ENCODE data around the gene C2CD4C.
"Not testable (repeated sequence)": the region's sequence is repeated elsewhere in the genome, so short reads cannot be mapped to it uniquely, and the experiment has no call there.

Gene C2CD4C

DNA sequence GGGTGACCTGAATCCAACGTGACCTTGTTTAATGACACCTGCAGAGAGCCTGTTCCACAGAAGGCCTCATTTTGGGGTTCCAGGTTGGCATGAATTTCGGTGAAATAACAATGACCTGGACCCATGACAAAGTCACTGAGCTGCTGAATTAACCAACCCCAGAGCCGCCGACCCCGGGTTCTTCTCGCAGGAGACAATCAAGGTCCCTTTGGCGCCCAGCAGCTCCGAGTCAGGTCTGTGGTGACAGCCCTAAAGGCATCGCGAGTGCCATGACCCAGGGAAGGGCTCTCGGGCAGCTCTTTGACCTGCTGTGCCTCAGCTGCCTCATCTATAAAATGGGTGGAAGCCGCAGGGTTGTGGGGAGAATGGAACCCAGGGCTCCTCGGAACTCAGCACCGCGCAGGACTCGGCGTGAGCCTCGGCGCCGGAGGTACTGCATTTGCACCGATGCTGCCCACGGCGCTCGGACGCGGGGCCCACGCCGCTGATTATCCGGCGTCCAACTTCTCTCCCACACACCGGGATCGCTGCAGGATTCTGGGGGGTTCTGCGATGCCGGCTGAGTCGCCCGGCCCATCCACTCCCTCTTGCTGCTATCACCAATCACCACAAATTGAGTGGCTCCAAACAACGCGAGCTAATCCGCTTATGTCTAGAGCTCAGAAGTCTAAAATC is 46.2 kb upstream of the C2CD4C start:
- no peak for DNase-seq (ENCODE audit: extremely low read depth, low read depth)
- no peak overlapping the region for H3K4me3 ChIP-seq (replicated peaks; ENCODE audit: low read depth, low read length)
- TF ChIP-seq, protein P1, sequence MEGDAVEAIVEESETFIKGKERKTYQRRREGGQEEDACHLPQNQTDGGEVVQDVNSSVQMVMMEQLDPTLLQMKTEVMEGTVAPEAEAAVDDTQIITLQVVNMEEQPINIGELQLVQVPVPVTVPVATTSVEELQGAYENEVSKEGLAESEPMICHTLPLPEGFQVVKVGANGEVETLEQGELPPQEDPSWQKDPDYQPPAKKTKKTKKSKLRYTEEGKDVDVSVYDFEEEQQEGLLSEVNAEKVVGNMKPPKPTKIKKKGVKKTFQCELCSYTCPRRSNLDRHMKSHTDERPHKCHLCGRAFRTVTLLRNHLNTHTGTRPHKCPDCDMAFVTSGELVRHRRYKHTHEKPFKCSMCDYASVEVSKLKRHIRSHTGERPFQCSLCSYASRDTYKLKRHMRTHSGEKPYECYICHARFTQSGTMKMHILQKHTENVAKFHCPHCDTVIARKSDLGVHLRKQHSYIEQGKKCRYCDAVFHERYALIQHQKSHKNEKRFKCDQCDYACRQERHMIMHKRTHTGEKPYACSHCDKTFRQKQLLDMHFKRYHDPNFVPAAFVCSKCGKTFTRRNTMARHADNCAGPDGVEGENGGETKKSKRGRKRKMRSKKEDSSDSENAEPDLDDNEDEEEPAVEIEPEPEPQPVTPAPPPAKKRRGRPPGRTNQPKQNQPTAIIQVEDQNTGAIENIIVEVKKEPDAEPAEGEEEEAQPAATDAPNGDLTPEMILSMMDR (IDR thresholded peaks at IDR 0.05; ENCODE audit: low read depth, low read length, missing control alignments) = no peak

DNA sequence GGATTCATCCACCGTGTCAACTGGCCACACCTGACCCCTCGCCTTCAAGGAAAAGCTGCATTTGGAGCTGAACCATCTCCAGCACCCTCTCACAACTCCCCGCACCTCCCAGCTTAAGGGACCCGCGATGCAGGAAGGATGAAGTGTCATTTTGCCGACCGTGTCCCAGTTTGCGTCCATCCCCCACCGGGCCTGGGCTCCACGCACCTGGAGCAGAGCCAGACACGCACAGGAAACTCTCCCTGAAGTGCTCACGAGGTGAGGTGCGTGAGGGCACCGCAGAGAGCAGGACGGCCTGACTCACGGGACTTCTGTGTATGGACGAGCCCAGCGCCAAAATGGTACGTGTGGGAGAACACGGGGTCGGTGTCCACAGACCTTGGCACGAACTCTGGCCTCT is 44.7 kb upstream of the C2CD4C start:
- H3K4me3 ChIP-seq (replicated peaks; ENCODE audit: low read depth, low read length) = no peak overlapping the region
- TF ChIP-seq, protein P1 (IDR thresholded peaks at IDR 0.05; ENCODE audit: low read depth, low read length, missing control alignments) = no peak
- DNase-seq (ENCODE audit: extremely low read depth, low read depth) = no peak

DNA sequence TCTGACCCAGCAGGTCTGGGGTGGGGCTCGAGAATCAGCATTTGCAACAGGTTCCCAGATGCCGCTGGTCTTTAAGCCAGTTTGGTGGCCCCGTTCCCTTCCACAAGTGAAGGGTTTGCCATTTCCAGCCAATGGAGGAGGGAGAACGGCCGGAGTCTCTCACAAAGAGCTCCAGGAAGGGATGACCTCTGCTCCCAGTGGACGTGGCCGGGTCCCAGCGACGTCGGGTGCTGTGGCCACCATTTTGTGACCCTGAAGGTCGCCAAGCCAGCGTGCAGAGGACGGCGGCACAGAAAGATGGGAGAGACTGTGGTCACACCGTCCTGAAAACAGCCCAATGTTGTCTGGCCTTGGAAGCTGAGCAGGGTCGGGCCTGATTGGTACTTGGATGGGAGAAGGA is 43.9 kb upstream of the C2CD4C start:
- TF ChIP-seq, protein P1 (IDR thresholded peaks at IDR 0.05; ENCODE audit: low read depth, low read length, missing control alignments) = no peak
- DNase-seq (ENCODE audit: extremely low read depth, low read depth) = no peak
- no peak overlapping the region for H3K4me3 ChIP-seq (replicated peaks; ENCODE audit: low read depth, low read length)

DNA sequence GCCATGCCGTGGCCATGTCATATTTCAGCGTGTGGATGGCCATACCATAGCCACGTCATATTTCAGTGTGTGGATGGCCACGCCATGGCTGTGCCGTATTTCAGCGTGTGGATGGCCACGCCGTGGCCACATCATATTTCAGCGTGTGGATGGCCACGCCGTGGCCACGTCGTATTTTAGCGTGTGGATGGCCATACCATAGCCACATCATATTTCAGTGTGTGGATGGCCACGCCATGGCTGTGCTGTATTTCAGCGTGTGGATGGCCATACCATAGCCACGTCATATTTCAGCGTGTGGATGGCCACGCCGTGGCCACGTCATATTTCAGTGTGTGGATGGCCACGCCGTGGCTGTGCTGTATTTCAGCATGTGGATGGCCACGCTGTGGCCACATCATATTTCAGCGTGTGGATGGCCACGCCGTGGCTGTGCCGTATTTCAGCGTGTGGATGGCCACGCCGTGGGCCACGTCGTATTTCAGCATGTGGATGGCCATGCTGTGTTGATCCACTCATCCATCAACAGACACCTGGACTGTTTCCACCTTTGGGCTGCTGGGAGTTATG is 42.0 kb upstream of the C2CD4C start:
- not testable (repeated sequence) for DNase-seq (ENCODE audit: extremely low read depth, low read depth); H3K4me3 ChIP-seq (replicated peaks; ENCODE audit: low read depth, low read length)

DNA sequence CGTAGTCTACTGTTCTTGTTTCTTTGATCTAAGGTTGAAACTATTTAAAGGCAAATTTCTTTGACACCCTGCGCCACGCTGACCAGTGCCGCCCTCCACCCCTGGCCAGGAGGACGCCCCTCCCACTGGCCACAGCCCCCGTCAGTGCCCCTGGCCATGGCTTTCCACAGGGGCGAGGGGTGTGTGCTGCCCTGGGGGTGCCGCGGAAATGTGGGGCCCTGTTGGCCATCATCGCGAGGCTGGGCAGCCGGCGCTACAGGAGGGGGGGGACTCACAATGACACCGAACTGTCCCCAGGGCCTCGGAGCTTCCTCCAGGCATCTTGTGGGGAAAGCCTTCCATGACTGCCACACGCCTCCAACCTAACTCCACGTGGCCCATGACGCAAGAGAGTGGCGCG is 41.0 kb upstream of the C2CD4C start:
- TF ChIP-seq, protein P1 (IDR thresholded peaks at IDR 0.05; ENCODE audit: low read depth, low read length, missing control alignments) = no peak
- H3K4me3 ChIP-seq (replicated peaks; ENCODE audit: low read depth, low read length) = no peak overlapping the region
- no peak for DNase-seq (ENCODE audit: extremely low read depth, low read depth)

DNA sequence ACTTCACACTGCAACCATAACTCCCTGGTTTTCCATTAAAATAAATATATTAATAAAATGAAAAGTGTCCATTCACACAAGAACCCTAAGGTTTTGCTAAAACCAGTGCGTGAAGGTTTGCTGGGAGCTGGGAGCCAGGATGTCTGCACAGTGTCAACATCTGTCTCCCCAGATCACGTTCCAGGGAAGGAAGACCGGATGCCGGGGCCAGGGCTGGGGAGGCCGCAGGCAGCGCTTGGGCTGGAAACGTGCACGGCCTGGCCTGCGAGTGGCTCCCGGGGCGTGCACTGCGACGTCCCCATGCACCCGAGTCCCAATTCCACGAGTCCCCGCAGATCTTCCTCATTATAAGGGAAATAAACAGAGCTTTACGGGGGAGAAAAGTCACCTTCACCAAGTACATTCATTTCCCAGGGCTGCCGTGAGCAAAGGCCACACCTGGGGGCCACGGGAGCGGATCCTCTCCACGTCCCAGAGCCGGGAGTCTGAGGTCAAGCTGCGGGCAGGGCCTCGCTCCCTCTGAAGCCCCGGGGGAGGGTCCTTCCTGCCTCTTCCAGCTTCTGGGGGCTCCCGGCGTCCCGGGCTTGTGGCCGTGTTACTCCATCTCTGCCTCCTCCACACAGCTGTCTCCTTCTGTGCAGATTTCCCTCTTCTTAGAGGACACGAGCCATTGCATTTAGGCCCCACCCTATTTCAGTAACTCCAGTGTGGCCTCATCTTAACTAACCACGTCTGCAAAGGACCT is 39.0 kb upstream of the C2CD4C start:
- H3K4me3 ChIP-seq (replicated peaks; ENCODE audit: low read depth, low read length) = no peak overlapping the region
- DNase-seq (ENCODE audit: extremely low read depth, low read depth) = no peak
- TF ChIP-seq, protein P1 (IDR thresholded peaks at IDR 0.05; ENCODE audit: low read depth, low read length, missing control alignments) = no peak

DNA sequence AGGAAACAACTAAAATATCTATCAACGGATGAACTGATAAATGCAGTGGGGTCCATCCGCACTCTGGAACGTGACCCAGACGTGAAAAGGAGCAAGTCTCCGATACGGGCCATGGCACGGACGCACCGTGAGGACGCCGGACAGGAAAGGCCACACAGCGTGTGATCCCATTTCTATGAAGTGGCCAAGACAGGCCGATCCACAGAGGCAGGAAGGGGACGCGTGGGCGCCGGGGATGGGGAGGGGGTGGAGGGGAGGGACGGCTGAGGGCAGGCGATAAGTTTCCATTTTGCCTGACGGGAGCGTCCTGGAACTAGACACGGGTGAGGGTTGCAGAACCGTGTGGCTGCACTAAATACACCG is 38.1 kb upstream of the C2CD4C start:
- TF ChIP-seq, protein P1 (IDR thresholded peaks at IDR 0.05; ENCODE audit: low read depth, low read length, missing control alignments) = no peak
- DNase-seq (ENCODE audit: extremely low read depth, low read depth) = no peak
- no peak overlapping the region for H3K4me3 ChIP-seq (replicated peaks; ENCODE audit: low read depth, low read length)

Measured in HFF-Myc (cell line).